K562 (cell line): ENCODE data around the gene SP6. TPM values are rescaled to one million over a fixed set of nuclear protein-coding genes. Genes with fewer than 3 reads are reported as not detected.
A peak's percentile ranks its signal among the peaks of the same experiment; 100 is the strongest.

Source experiments
- BCOR ChIP-seq: fragments of 450-650 bp; IDR thresholded peaks from 2 replicates; pipeline ENCODE4 v1.6.1; 2016
- CBFA2T2 ChIP-seq: fragments of 450-650 bp; conservative IDR thresholded peaks from 2 replicates; pipeline ENCODE4 v1.6.1; 2017; ENCODE audit warnings: mild to moderate bottlenecking
- FOSL1 ChIP-seq: fragments of 200-800 bp; sonication (Bioruptor generic); conservative IDR thresholded peaks from 2 replicates; pipeline ENCODE4 v1.6.1; 2016; ENCODE audit warnings: missing genetic modification characterization, missing compliant biosample characterization
- GABPB2 ChIP-seq: fragments of 250-450 bp; sonication (Bioruptor Pico); conservative IDR thresholded peaks from 2 replicates; pipeline ENCODE4 v1.5.1; 2021; ENCODE audit warnings: mild to moderate bottlenecking
- L3MBTL2 ChIP-seq: fragments of 450-650 bp; IDR thresholded peaks from 2 replicates; pipeline ENCODE4 v1.6.1; 2016; ENCODE audit warnings: mild to moderate bottlenecking, moderate library complexity
- MGA ChIP-seq: fragments of 450-650 bp; IDR thresholded peaks from 2 replicates; pipeline ENCODE4 v1.6.1; 2016; ENCODE audit warnings: mild to moderate bottlenecking, moderate library complexity
- NFIC ChIP-seq: fragments of 450-650 bp; IDR thresholded peaks from 2 replicates; pipeline ENCODE4 v1.6.1; 2017; ENCODE audit warnings: mild to moderate bottlenecking, inconsistent platforms
- PHF8 ChIP-seq: fragments of 200-600 bp; sonication (generic); IDR thresholded peaks from 2 replicates; pipeline ENCODE4 v1.6.1; 2012; ENCODE audit warnings: mixed run types, mild to moderate bottlenecking, inconsistent platforms, low read length, moderate library complexity, borderline replicate concordance
- RFX1 ChIP-seq: fragments of 450-650 bp; IDR thresholded peaks from 2 replicates; pipeline ENCODE4 v1.6.1; 2016; ENCODE audit warnings: mild to moderate bottlenecking, moderate library complexity
- SP1 ChIP-seq: sonication (generic); formaldehyde crosslinking; IDR thresholded peaks from 2 replicates; pipeline ENCODE4 v1.8.1; 2022; ENCODE audit warnings: mild to moderate bottlenecking, missing genetic modification reagents
- SPI1 ChIP-seq: IDR thresholded peaks from 2 replicates; pipeline ENCODE4 v1.6.1; 2011; ENCODE audit warnings: low read depth, low read length, control low read depth, borderline replicate concordance
- ZNF324 ChIP-seq: fragments of 250-450 bp; sonication (Bioruptor Pico); IDR thresholded peaks from 2 replicates; pipeline ENCODE4 v1.4.0; 2020; ENCODE audit warnings: mild to moderate bottlenecking
- polyA plus RNA-seq, 8 experiments: library from polyadenylated mRNA; depleted of rRNA in 4 of 8; stranded (reverse) in 5 of 8; unstranded in 3 of 8; fragments of >200 nt; fragmentation: Nextera tagmentation in 2 of 8; fragmentation: Illumina TruSeq in 1 of 8; extraction: Ambion mirVana in 2 of 8; extraction: Trizol in 1 of 8; gene quantifications; 2 replicates each; pipeline versions ENCODE4 v1.2.1 to v1.2.3, GENCODE V29; 2011 to 2014; ENCODE audit warnings: inconsistent platforms in 1 of 8, missing spikeins in 1 of 8
- total RNA-seq, 7 experiments: library from RNA; depleted of rRNA in 6 of 7; stranded (reverse); fragments of >200 nt in 6 of 7; fragmentation: Illumina TruSeq in 2 of 7; extraction: Trizol in 2 of 7; gene quantifications; 2 replicates each; pipeline versions ENCODE4 v1.2.1 to v1.2.3, GENCODE V29; 2011 to 2021; ENCODE audit warnings: low replicate concordance in 1 of 7
- TF ChIP-seq, protein P1 (sequence below): fragments of 250-450 bp; sonication (Bioruptor Pico); IDR thresholded peaks from 2 replicates; pipeline ENCODE4 v1.4.0; 2020; ENCODE audit warnings: mild to moderate bottlenecking
- TF ChIP-seq, protein P2 (sequence below): fragments of 250-450 bp; sonication (Bioruptor Pico); IDR thresholded peaks from 2 replicates; pipeline ENCODE4 v1.4.0; 2020

The SP6 gene
- total and polyA plus RNA-seq, 9 of the 15 experiments (the other 6 are each of a cell fraction or from before 2014, with no cell fraction given): 0.11 to 7.9 (median 2.2) TPM

DNA sequence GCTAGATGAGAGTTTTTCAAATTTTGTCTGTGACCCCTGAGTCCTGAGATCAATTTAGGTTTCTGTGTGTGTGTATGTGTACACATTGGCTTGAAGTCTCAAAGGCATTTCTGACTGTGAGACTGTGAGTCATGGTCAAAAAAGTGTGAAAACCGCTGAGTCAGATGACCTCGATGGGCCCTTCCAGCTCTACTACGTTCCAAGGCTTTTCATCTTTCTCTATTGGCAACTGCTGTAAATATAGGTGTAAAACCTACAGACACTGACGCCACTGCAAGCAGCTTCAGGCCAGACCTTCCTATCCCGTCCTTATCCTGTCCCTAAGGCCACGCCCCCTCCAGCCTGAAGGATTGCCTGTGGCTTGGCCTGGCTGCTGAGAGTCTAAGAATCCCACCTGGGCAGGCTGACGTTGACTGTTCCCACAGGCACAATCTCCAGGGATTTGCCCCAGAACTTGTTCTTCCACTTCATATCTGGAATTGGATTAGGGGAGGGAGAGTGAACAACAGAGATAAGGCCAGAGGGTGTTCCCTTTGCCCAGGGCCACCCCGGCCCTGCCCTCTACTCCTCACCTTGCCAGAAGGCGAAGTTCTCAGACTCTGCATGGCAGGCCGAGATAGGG is 40.7 kb downstream of the SP6 start (continued):
- TF ChIP-seq MGA (no peak; the same call in 1 of the 2 replicates), NFIC (peak; percentile 7; the same call in 1 of the 2 replicates), L3MBTL2 (peak; percentile 58; the same call in 1 of the 2 replicates), SP1 (CRISPR knock-in tag) (peak; percentile 55; the same call in 1 of the 2 replicates), ZNF324 (CRISPR knock-in tag) (no peak), RFX1 (peak; percentile 50; the same call in 1 of the 2 replicates), GABPB2 (CRISPR knock-in tag) (no peak), PHF8 (no peak), CBFA2T2 (peak; percentile 62), SPI1 (no peak), FOSL1 (peak; percentile 84), BCOR (no peak)
- TF ChIP-seq, protein P1, sequence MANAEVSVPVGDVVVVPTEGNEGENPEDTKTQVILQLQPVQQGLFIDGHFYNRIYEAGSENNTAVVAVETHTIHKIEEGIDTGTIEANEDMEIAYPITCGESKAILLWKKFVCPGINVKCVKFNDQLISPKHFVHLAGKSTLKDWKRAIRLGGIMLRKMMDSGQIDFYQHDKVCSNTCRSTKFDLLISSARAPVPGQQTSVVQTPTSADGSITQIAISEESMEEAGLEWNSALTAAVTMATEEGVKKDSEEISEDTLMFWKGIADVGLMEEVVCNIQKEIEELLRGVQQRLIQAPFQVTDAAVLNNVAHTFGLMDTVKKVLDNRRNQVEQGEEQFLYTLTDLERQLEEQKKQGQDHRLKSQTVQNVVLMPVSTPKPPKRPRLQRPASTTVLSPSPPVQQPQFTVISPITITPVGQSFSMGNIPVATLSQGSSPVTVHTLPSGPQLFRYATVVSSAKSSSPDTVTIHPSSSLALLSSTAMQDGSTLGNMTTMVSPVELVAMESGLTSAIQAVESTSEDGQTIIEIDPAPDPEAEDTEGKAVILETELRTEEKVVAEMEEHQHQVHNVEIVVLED (CRISPR knock-in tag): no peak
- TF ChIP-seq, protein P2, sequence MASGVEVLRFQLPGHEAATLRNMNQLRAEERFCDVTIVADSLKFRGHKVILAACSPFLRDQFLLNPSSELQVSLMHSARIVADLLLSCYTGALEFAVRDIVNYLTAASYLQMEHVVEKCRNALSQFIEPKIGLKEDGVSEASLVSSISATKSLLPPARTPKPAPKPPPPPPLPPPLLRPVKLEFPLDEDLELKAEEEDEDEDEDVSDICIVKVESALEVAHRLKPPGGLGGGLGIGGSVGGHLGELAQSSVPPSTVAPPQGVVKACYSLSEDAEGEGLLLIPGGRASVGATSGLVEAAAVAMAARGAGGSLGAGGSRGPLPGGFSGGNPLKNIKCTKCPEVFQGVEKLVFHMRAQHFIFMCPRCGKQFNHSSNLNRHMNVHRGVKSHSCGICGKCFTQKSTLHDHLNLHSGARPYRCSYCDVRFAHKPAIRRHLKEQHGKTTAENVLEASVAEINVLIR (CRISPR knock-in tag): no peak
